ENCODE data around the gene DGKD.

Gene DGKD

DNA sequence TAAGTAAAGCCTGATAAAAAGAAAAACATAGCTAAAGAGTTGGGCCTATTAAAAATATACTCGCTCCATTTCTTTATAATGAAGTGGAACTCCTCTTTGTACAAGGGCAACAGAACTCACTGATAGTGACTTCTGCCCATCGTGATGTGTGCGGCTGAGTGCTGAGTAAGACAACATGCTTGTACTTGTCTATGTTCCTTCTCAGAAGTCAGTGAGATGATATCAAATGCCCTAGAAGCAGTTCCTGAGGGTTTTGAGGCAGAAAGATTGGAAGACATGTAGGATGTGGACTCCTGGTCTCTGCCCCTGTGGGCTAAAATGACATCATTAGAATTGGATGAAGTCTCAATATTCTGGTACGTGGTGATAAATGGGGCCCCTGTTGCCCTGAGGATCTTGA lies 138.5 kb downstream of the DGKD start:
- Histone ChIP-seq H3K27me3 (ENCODE audit: control insufficient read depth, insufficient read depth, low read length) (no peaks in the 10 kb centered on the region), H3K4me1 (ENCODE audit: control insufficient read depth, low read depth, low read length) (no peaks in the 10 kb centered on the region), H3K9ac (ENCODE audit: low read length) (no peak overlapping the region), H3K27ac (ENCODE audit: low read length) (no peak overlapping the region), H3K4me3 (ENCODE audit: low read length) (no peak overlapping the region), H3K36me3 (ENCODE audit: control insufficient read depth, low read depth, low read length) (no peaks in the 10 kb centered on the region), H3K9me3 (ENCODE audit: control insufficient read depth, low read depth, low read length) (no peaks in the 10 kb centered on the region)

GRCh38 chr2:233495503-233496496 lies 141.5 kb downstream of the DGKD start:
- Histone ChIP-seq H3K9me3 (ENCODE audit: control insufficient read depth, low read depth, low read length) (no peaks in the 10 kb centered on the region), H3K27ac (ENCODE audit: low read length) (no peak overlapping the region), H3K4me3 (ENCODE audit: low read length) (no peak overlapping the region), H3K27me3 (ENCODE audit: control insufficient read depth, insufficient read depth, low read length) (no peaks in the 10 kb centered on the region), H3K4me1 (ENCODE audit: control insufficient read depth, low read depth, low read length) (no peaks in the 10 kb centered on the region), H3K9ac (ENCODE audit: low read length) (no peak overlapping the region), H3K36me3 (ENCODE audit: control insufficient read depth, low read depth, low read length) (no peaks in the 10 kb centered on the region)

DNA sequence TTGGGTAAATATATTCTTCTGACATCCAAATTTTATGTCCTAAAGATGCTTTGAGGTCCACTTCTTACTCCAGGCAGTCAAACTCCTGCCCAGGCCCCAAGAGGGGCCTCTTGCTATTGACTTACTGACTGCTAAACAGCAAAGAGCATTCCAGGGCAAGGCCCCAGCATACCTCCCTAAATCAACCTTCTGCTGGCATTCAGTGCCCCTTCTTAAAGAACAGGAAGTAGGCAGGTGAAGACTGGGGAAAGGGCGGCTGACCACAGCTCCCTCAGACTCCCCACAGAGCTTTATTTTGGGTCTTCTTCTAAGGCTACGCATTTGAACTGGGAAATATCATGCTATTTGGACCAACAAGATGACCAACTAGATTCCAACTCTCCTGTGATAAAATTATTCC lies 143.4 kb downstream of the DGKD start:
- H3K36me3 ChIP-seq (ENCODE audit: control insufficient read depth, low read depth, low read length): no peaks in the 10 kb centered on the region
- H3K4me1 ChIP-seq (ENCODE audit: control insufficient read depth, low read depth, low read length): no peaks in the 10 kb centered on the region
- no peak overlapping the region for H3K27ac ChIP-seq (ENCODE audit: low read length)
- H3K27me3 ChIP-seq (ENCODE audit: control insufficient read depth, insufficient read depth, low read length): no peaks in the 10 kb centered on the region
- H3K9ac ChIP-seq (ENCODE audit: low read length): no peak overlapping the region
- H3K4me3 ChIP-seq (ENCODE audit: low read length): no peak overlapping the region
- no peaks in the 10 kb centered on the region for H3K9me3 ChIP-seq (ENCODE audit: control insufficient read depth, low read depth, low read length)

- H3K27me3 ChIP-seq (ENCODE audit: control insufficient read depth, insufficient read depth, low read length): no peaks in the 10 kb centered on the region
- no peak overlapping the region for H3K4me3 ChIP-seq (ENCODE audit: low read length)
- no peaks in the 10 kb centered on the region for H3K9me3 ChIP-seq (ENCODE audit: control insufficient read depth, low read depth, low read length)
- H3K36me3 ChIP-seq (ENCODE audit: control insufficient read depth, low read depth, low read length): no peaks in the 10 kb centered on the region
- no peak overlapping the region for H3K27ac ChIP-seq (ENCODE audit: low read length)
- no peak overlapping the region for H3K9ac ChIP-seq (ENCODE audit: low read length)
- H3K4me1 ChIP-seq (ENCODE audit: control insufficient read depth, low read depth, low read length): no peaks in the 10 kb centered on the region
These were observed 143.8 kb downstream of the DGKD start for GRCh38 chr2:233498126-233498525.

GRCh38 chr2:233499928-233500327 lies 145.6 kb downstream of the DGKD start:
- Histone ChIP-seq H3K9ac (ENCODE audit: low read length) (no peak overlapping the region), H3K9me3 (ENCODE audit: control insufficient read depth, low read depth, low read length) (no peaks in the 10 kb centered on the region), H3K4me1 (ENCODE audit: control insufficient read depth, low read depth, low read length) (no peaks in the 10 kb centered on the region), H3K27me3 (ENCODE audit: control insufficient read depth, insufficient read depth, low read length) (no peaks in the 10 kb centered on the region), H3K36me3 (ENCODE audit: control insufficient read depth, low read depth, low read length) (no peaks in the 10 kb centered on the region), H3K27ac (ENCODE audit: low read length) (no peak overlapping the region), H3K4me3 (ENCODE audit: low read length) (no peak overlapping the region)

DNA sequence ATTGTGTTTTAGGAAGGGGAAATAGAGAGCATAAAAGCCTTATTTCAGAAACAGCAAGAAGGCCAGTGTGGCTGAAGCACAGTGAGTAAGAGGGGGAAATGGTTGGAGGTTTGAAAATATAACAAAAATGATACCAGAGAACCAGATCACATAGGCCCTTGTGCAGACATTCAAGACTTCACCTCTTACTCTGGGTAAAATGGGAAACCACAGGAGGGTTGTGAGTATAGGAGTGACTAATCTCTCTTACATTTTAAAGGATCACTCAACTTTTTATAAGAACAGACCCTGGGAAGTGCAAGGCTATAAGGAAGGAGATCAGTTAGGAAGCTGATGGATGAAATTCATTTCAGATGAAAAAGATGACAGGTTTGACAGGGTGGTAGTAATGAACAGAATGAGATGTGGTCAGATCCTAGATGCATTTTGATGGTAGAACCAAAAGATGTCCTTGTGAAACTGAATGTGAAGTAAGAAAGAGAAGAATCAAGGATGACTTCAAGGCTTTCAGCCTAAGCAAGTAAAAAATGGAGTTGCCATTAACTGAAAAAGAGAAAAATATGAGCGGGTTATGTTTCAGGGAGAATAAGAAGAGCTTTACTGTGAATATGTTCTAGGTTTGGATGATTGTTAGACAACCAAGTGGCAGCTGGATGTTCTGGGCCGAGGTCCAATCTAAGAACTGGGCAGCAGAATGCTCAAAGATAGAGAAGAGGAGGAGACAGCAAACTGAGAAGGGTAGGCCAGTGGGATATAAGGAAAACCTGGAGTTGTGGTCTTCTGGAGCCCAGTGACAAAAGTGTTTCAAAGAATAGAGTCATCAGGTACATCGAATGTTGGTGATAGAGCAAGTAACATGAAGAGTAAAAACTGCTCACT lies 147.1 kb downstream of the DGKD start:
- no peaks in the 10 kb centered on the region for H3K9me3 ChIP-seq (ENCODE audit: control insufficient read depth, low read depth, low read length)
- H3K27me3 ChIP-seq (ENCODE audit: control insufficient read depth, insufficient read depth, low read length): no peaks in the 10 kb centered on the region
- H3K4me1 ChIP-seq (ENCODE audit: control insufficient read depth, low read depth, low read length): no peaks in the 10 kb centered on the region
- H3K4me3 ChIP-seq (ENCODE audit: low read length): no peak overlapping the region
- no peak overlapping the region for H3K27ac ChIP-seq (ENCODE audit: low read length)
- H3K9ac ChIP-seq (ENCODE audit: low read length): no peak overlapping the region
- H3K36me3 ChIP-seq (ENCODE audit: control insufficient read depth, low read depth, low read length): no peaks in the 10 kb centered on the region

- no peak overlapping the region for H3K27ac ChIP-seq (ENCODE audit: low read length)
- no peaks in the 10 kb centered on the region for H3K4me1 ChIP-seq (ENCODE audit: control insufficient read depth, low read depth, low read length)
- H3K9me3 ChIP-seq (ENCODE audit: control insufficient read depth, low read depth, low read length): no peaks in the 10 kb centered on the region
- no peaks in the 10 kb centered on the region for H3K27me3 ChIP-seq (ENCODE audit: control insufficient read depth, insufficient read depth, low read length)
- H3K4me3 ChIP-seq (ENCODE audit: low read length): no peak overlapping the region
- no peak overlapping the region for H3K9ac ChIP-seq (ENCODE audit: low read length)
- H3K36me3 ChIP-seq (ENCODE audit: control insufficient read depth, low read depth, low read length): no peaks in the 10 kb centered on the region
These were observed 149.2 kb downstream of the DGKD start for GRCh38 chr2:233503481-233503880.

DNA sequence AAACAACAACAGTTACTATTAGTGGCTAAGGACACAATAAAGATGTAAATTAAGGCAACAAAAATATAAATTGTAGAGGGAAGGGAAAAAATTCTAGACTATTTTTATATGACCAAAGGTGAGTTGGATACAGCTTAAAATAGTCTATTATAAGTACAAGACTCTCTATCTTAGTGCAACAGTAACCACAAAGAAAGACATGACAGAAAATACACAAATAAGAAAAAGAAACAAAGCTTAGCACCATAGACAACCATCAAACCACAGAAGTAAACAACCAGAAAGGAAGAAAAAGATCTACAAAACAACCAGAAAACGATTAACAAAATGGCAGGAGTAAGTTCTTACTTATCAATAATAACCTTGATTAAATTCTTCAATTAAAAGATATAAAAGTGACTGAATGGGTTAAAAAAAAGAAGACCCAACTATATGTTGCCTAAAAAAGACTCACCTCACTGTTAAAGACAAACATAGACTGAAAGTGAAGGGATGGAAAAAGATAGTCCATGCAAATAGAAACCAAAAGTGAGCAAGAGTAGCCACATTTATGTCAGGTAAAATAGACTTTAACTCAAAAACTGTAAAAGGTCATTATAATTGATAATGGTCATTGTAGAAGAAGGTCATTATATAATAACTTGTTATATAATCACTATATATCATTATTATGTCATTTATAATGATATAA lies 149.8 kb downstream of the DGKD start:
- Histone ChIP-seq H3K27ac (ENCODE audit: low read length) (no peak overlapping the region), H3K9me3 (ENCODE audit: control insufficient read depth, low read depth, low read length) (no peaks in the 10 kb centered on the region), H3K27me3 (ENCODE audit: control insufficient read depth, insufficient read depth, low read length) (no peaks in the 10 kb centered on the region), H3K36me3 (ENCODE audit: control insufficient read depth, low read depth, low read length) (no peaks in the 10 kb centered on the region), H3K4me3 (ENCODE audit: low read length) (no peak overlapping the region), H3K9ac (ENCODE audit: low read length) (no peak overlapping the region), H3K4me1 (ENCODE audit: control insufficient read depth, low read depth, low read length) (no peaks in the 10 kb centered on the region)

- Histone ChIP-seq H3K36me3 (ENCODE audit: control insufficient read depth, low read depth, low read length) (no peaks in the 10 kb centered on the region), H3K4me1 (ENCODE audit: control insufficient read depth, low read depth, low read length) (no peaks in the 10 kb centered on the region), H3K4me3 (ENCODE audit: low read length) (no peak overlapping the region), H3K9ac (ENCODE audit: low read length) (no peak overlapping the region), H3K9me3 (ENCODE audit: control insufficient read depth, low read depth, low read length) (no peaks in the 10 kb centered on the region), H3K27me3 (ENCODE audit: control insufficient read depth, insufficient read depth, low read length) (no peaks in the 10 kb centered on the region), H3K27ac (ENCODE audit: low read length) (no peak overlapping the region)
These were observed 159.8 kb downstream of the DGKD start for GRCh38 chr2:233513953-233514655.

GRCh38 chr2:233519787-233520611 lies 165.7 kb downstream of the DGKD start:
- H3K9me3 ChIP-seq (ENCODE audit: control insufficient read depth, low read depth, low read length): no peaks in the 10 kb centered on the region
- H3K36me3 ChIP-seq (ENCODE audit: control insufficient read depth, low read depth, low read length): no peaks in the 10 kb centered on the region
- no peak overlapping the region for H3K4me3 ChIP-seq (ENCODE audit: low read length)
- no peaks in the 10 kb centered on the region for H3K27me3 ChIP-seq (ENCODE audit: control insufficient read depth, insufficient read depth, low read length)
- H3K27ac ChIP-seq (ENCODE audit: low read length): no peak overlapping the region
- no peaks in the 10 kb centered on the region for H3K4me1 ChIP-seq (ENCODE audit: control insufficient read depth, low read depth, low read length)
- H3K9ac ChIP-seq (ENCODE audit: low read length): no peak overlapping the region
